ENCODE results near the gene CDA.

CDA gene

GRCh38 chr1:20578062-20578461 is 10.8 kb upstream of the CDA start:
- Histone ChIP-seq H3K27me3 (ENCODE audit: low read length) (no peaks in the 10 kb centered on the region; the same call in 1 of the 2 replicates), H2AFZ (ENCODE audit: low read depth, low read length, severe bottlenecking) (no peak overlapping the region), H3F3A (ENCODE audit: insufficient read depth) (no peaks in the 10 kb centered on the region), H4K20me1 (ENCODE audit: low read depth, low read length) (no peaks in the 10 kb centered on the region), H3K4me2 (ENCODE audit: low read depth, low read length, poor library complexity, severe bottlenecking) (no peak overlapping the region), H3K9me3 (ENCODE audit: insufficient read depth, low read length) (no peaks in the 10 kb centered on the region), H3K27ac (ENCODE audit: low read depth, low read length) (no peak overlapping the region), H3K4me3 (ENCODE audit: insufficient read depth, low read length, poor library complexity, severe bottlenecking) (no peak overlapping the region), H3K9ac (ENCODE audit: low read length) (no peak overlapping the region), H3K36me3 (ENCODE audit: low read length) (no peaks in the 10 kb centered on the region), H3K79me2 (ENCODE audit: insufficient read depth, low read length) (no peaks in the 10 kb centered on the region), H3K9me2 (replicated peaks; ENCODE audit: insufficient read depth, low read length) (no peaks in the 10 kb centered on the region)
- TF ChIP-seq EZH2phosphoT487 (conservative IDR thresholded peaks at IDR 0.05; ENCODE audit: low read length) = no peak
- TF ChIP-seq CTCF (IDR thresholded peaks at IDR 0.05; ENCODE audit: insufficient read depth, low read length, poor library complexity, severe bottlenecking) = no peak

GRCh38 chr1:20578721-20579395 is 10.0 kb upstream of the CDA start:
- TF ChIP-seq CTCF (IDR thresholded peaks at IDR 0.05; ENCODE audit: insufficient read depth, low read length, poor library complexity, severe bottlenecking) (no peak), EZH2phosphoT487 (conservative IDR thresholded peaks at IDR 0.05; ENCODE audit: low read length) (no peak)
- no peak overlapping the region for H3K9ac ChIP-seq (ENCODE audit: low read length)

DNA sequence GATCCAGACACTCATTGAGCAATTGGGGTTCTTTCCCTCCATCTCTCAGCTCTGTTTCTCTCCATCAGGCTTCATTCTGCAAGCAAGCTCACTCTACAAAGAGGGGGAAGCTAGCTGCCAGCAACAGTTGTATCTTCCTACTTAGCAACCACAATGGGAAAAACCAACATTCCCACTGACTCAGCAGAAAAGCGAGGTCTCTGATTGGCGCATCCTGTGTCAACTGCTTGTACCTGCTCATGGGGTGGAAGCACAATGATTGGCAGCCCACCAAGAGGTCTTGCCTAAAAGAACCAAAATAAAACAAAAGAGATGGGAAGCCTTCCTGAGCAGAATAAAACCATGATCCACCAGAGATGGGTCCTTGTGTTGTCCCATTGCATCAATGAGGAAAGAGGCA is 4.0 kb upstream of the CDA start:
- H3K79me2 ChIP-seq (ENCODE audit: insufficient read depth, low read length) = no peaks in the 10 kb centered on the region
- H3K36me3 ChIP-seq (ENCODE audit: low read length) = no peaks in the 10 kb centered on the region
- H3K9me2 ChIP-seq (replicated peaks; ENCODE audit: insufficient read depth, low read length) = no peaks in the 10 kb centered on the region
- H4K20me1 ChIP-seq (ENCODE audit: low read depth, low read length) = no peaks in the 10 kb centered on the region
- H3K4me3 ChIP-seq (ENCODE audit: insufficient read depth, low read length, poor library complexity, severe bottlenecking) = no peak overlapping the region
- no peak overlapping the region for H3K27ac ChIP-seq (ENCODE audit: low read depth, low read length)
- H2AFZ ChIP-seq (ENCODE audit: low read depth, low read length, severe bottlenecking) = no peak overlapping the region
- H3K9ac ChIP-seq (ENCODE audit: low read length) = no peak overlapping the region
- no peak overlapping the region for H3K4me2 ChIP-seq (ENCODE audit: low read depth, low read length, poor library complexity, severe bottlenecking)
- H3K27me3 ChIP-seq (ENCODE audit: low read length) = no peaks in the 10 kb centered on the region
- H3K9me3 ChIP-seq (ENCODE audit: insufficient read depth, low read length) = no peaks in the 10 kb centered on the region
- TF ChIP-seq EZH2phosphoT487 (conservative IDR thresholded peaks at IDR 0.05; ENCODE audit: low read length) (no peak), CTCF (IDR thresholded peaks at IDR 0.05; ENCODE audit: insufficient read depth, low read length, poor library complexity, severe bottlenecking) (no peak)
- H3F3A ChIP-seq (ENCODE audit: insufficient read depth) = no peaks in the 10 kb centered on the region

More at GRCh38 chr1:20578721-20579395, 10.0 kb upstream of the CDA start:
- H2AFZ ChIP-seq (ENCODE audit: low read depth, low read length, severe bottlenecking) = no peak overlapping the region
- H4K20me1 ChIP-seq (ENCODE audit: low read depth, low read length) = no peaks in the 10 kb centered on the region
- no peak overlapping the region for H3K4me3 ChIP-seq (ENCODE audit: insufficient read depth, low read length, poor library complexity, severe bottlenecking)
- H3K36me3 ChIP-seq (ENCODE audit: low read length) = no peaks in the 10 kb centered on the region
- no peak overlapping the region for H3K27ac ChIP-seq (ENCODE audit: low read depth, low read length)
- no peak overlapping the region for H3K4me2 ChIP-seq (ENCODE audit: low read depth, low read length, poor library complexity, severe bottlenecking)
- no peaks in the 10 kb centered on the region for H3K79me2 ChIP-seq (ENCODE audit: insufficient read depth, low read length)
- H3K9me2 ChIP-seq (replicated peaks; ENCODE audit: insufficient read depth, low read length) = no peaks in the 10 kb centered on the region
- no peaks in the 10 kb centered on the region for H3F3A ChIP-seq (ENCODE audit: insufficient read depth)
- no peaks in the 10 kb centered on the region for H3K27me3 ChIP-seq (ENCODE audit: low read length)
- no peaks in the 10 kb centered on the region for H3K9me3 ChIP-seq (ENCODE audit: insufficient read depth, low read length)

Measured in SU-DHL-6 (cell line).